Transverse colon (tissue), 4 donors: ENCODE data around the gene LDLRAD4. TPM values are rescaled to one million over a fixed set of nuclear protein-coding genes. Genes with fewer than 3 reads are reported as not detected.

Experiments used
- DNase-seq: peaks from one replicate; pipeline ENCODE4 v3.0.0-alpha.2; 2019
- H3K27ac ChIP-seq, 4 donors: fragments of 200-600 bp; sonication (generic); 2 replicates each; pipeline ENCODE4 v1.5.1; 2016 to 2018; ENCODE audit warnings: inconsistent platforms in 4 of 4
- H3K27me3 ChIP-seq: fragments of 200-600 bp; sonication (generic); 2 replicates; pipeline ENCODE4 v1.5.1; 2017; ENCODE audit warnings: inconsistent platforms
- H3K36me3 ChIP-seq, 4 donors: fragments of 200-600 bp; sonication (generic); 2 replicates each; pipeline ENCODE4 v1.5.1; 2017 to 2019; ENCODE audit warnings: inconsistent platforms in 4 of 4
- H3K4me1 ChIP-seq, 4 donors: fragments of 200-600 bp; sonication (generic); 2 replicates each; pipeline ENCODE4 v1.5.1; 2017 to 2020; ENCODE audit warnings: inconsistent platforms in 4 of 4
- H3K4me3 ChIP-seq, 4 donors: fragments of 200-600 bp; sonication (generic); 1 replicate in 1 of 4; 2 replicates in 3 of 4; pipeline versions ENCODE4 v1.5.1 to v1.6.1; 2017 to 2019; ENCODE audit warnings: inconsistent platforms in 4 of 4
- H3K9me3 ChIP-seq, 2 donors: fragments of 200-600 bp; sonication (generic); 2 replicates each; pipeline ENCODE4 v1.5.1; 2017 to 2019; ENCODE audit warnings: inconsistent platforms in 2 of 2
- EP300 ChIP-seq: sonication (generic); formaldehyde crosslinking; IDR thresholded peaks from one replicate; pipeline ENCODE4 v1.6.1; 2017; ENCODE audit warnings: antibody characterized with exemption, low read depth
- POLR2A ChIP-seq: fragments of 450-650 bp; IDR thresholded peaks from one replicate; pipeline ENCODE4 v1.6.1; 2016; ENCODE audit warnings: antibody characterized with exemption, mild to moderate bottlenecking, moderate library complexity
- POLR2AphosphoS5 ChIP-seq, 3 donors: sonication (generic); formaldehyde crosslinking; IDR thresholded peaks; one replicate each; pipeline ENCODE4 v1.6.1; 2016; ENCODE audit warnings: antibody characterized with exemption in 3 of 3
- WGBS, 2 donors: methylation state at CpG; one replicate each; pipeline ENCODE4 v1.1.5; 2018; ENCODE audit warnings: low coverage in 1 of 2; 5-methylcytosine and 5-hydroxymethylcytosine counted together
- in situ Hi-C, 4 donors: fragments of 200-750 bp; cut with MboI; loops; one replicate each; pipeline versions ENCODE4 v1.15.0 to v1.15.1; 2017; ENCODE audit warnings: low sequenced_read_pairs in 3 of 4, low pct_ligation_motif_present in 1 of 4, low pct_unique_long_range_greater_than_20kb in 1 of 4
- intact Hi-C: fragments of 100-400 bp; cut with DNase I; formaldehyde crosslinking; loops from one replicate; pipeline ENCODE4 v1.15.1; 2023; ENCODE audit warnings: low total_unique reads
- total RNA-seq, 4 donors: library from RNA; depleted of rRNA; stranded (reverse); fragments of >200 nt; gene quantifications; one replicate each; pipeline ENCODE4 v1.1.0, GENCODE V29; 2016
- TF ChIP-seq, protein P1 (sequence below), 5 experiments: fragments of 200-600 bp in 3 of 5; fragments of 450-650 bp in 2 of 5; sonication (generic) in 3 of 5; IDR thresholded peaks; 1 replicate in 2 of 5; 2 replicates in 3 of 5; pipeline ENCODE4 v1.5.1; 2016 to 2017; ENCODE audit warnings: antibody characterized with exemption in 5 of 5, inconsistent platforms in 3 of 5, mild to moderate bottlenecking in 2 of 5, moderate library complexity in 1 of 5

The LDLRAD4 gene
- total RNA-seq, 4 donors from 2014 or later, result 34.8 to 277 (median 60.6) TPM

DNA sequence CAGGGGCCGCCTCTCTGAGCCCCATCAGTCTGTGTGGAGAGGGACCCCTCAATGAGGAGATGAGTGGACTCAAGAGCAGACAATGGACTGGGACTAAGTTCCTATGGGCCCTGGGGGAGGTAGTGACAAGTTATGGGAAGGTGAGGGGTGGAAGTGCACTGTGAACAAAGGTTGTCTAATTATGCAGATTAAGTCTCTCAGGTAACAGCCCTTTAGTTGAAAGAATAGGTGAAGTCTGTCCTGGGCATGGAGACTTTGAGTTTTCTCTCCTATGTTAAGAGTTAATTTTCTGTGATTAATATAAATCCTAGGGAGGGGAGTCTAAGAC lies 264.0 kb downstream of the LDLRAD4 start:
- Histone ChIP-seq H3K27ac (no peak overlapping the region), H3K4me1 (no peaks in the 10 kb centered on the region), H3K4me3 (no peak overlapping the region), H3K9me3 (no peaks in the 10 kb centered on the region), H3K27me3 (no peaks in the 10 kb centered on the region), H3K36me3 (no peaks in the 10 kb centered on the region)
- TF ChIP-seq POLR2AphosphoS5 (IDR thresholded peaks at IDR 0.05) (no peak), POLR2A (no peak), EP300 (no peak)
- TF ChIP-seq, protein P1, sequence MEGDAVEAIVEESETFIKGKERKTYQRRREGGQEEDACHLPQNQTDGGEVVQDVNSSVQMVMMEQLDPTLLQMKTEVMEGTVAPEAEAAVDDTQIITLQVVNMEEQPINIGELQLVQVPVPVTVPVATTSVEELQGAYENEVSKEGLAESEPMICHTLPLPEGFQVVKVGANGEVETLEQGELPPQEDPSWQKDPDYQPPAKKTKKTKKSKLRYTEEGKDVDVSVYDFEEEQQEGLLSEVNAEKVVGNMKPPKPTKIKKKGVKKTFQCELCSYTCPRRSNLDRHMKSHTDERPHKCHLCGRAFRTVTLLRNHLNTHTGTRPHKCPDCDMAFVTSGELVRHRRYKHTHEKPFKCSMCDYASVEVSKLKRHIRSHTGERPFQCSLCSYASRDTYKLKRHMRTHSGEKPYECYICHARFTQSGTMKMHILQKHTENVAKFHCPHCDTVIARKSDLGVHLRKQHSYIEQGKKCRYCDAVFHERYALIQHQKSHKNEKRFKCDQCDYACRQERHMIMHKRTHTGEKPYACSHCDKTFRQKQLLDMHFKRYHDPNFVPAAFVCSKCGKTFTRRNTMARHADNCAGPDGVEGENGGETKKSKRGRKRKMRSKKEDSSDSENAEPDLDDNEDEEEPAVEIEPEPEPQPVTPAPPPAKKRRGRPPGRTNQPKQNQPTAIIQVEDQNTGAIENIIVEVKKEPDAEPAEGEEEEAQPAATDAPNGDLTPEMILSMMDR (IDR thresholded peaks at IDR 0.05), result no peak
- 89 to 100% methylated on average over 1 of the region's 1 CpG for WGBS, 2 donors
- intact Hi-C loops, result no loop called here
- no peak for DNase-seq
- in situ Hi-C loops, result no loop called here

DNA sequence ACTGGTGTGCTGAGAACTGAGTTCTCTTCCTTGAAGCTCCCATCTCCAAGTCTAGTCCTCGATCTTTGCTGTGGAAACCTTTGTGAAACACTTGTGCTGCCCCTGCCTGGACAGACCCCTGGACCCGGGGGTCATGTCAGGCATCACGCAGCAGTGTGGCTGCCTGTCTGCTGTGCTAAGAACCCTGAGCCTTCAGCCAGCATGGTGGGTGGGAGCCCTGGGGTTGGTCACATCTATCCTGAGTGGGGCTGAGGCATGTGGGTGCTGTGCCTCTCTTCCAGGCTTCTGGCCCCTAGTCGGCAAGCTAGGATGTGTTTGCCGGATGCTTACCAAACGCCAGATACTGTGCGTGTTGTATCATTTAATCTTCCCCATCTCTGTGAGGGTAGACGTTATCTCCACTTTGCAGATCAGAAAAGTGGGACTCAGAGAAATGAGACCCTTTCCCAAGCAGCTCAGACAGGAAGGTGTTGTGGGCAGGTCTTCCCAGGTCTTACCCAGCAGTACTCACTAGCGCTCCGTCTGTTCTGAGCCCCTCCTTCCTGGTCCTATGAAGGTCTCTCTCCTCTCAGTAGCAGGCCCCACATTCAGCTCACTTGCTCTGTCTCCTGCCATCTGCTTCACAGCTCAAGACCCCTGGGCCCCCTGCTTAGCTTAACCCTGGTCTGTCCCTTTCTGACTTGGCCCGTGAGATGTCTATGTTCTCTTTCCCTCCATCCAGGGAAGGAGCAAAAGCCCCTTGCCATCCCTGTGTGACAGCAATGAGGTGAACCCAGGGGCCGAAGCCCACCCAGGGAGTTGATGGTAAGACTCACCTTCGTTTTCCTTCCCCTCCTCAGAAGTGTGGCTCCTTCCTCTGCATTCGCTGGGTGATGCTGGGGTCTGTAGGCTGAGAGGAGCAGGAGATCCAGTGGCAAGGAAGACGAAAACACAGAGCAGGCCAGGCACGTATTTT lies 265.0 kb downstream of the LDLRAD4 start:
- H3K27me3 ChIP-seq, result no peaks in the 10 kb centered on the region
- no peaks in the 10 kb centered on the region for H3K4me1 ChIP-seq
- H3K9me3 ChIP-seq, result no peaks in the 10 kb centered on the region
- H3K27ac ChIP-seq, result no peak overlapping the region
- in situ Hi-C loops (no loop called here), intact Hi-C loops (no loop called here)
- H3K36me3 ChIP-seq, result no peaks in the 10 kb centered on the region
- no peak overlapping the region for H3K4me3 ChIP-seq
- TF ChIP-seq POLR2A, result no peak
- no peak for TF ChIP-seq POLR2AphosphoS5 (IDR thresholded peaks at IDR 0.05)
- no peak for TF ChIP-seq EP300
- TF ChIP-seq, protein P1 (IDR thresholded peaks at IDR 0.05), result no peak
- no peak for DNase-seq
- 91% methylated on average over 16 of the region's 16 CpGs; no CpG with 5 or more reads in 1 of the 2 donors for WGBS, 2 donors

DNA sequence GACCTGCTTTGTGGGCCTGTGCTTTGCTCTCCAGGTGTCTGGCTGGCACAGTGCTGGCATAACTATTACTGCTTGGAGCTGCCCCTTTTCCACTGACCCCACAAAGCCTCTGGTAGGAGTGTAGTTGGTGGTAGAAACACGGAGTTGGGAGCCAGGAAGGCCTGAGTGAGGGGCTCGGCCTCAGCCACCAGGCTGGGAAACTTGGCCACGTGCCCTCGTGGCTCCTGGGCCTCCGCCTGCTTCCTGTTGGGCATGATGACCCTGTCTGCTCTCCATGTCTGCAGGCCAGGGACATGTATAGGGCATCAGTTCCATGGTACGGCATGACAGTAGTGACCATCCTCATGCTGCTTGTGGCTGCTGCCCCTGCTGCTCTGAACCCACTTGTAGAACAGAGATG lies 266.6 kb downstream of the LDLRAD4 start:
- Histone ChIP-seq H3K27ac (no peak overlapping the region), H3K36me3 (no peaks in the 10 kb centered on the region), H3K4me3 (no peak overlapping the region), H3K4me1 (no peaks in the 10 kb centered on the region), H3K9me3 (no peaks in the 10 kb centered on the region), H3K27me3 (no peaks in the 10 kb centered on the region)
- intact Hi-C loops, result no loop called here
- in situ Hi-C loops, result no loop called here
- 77% methylated on average over 6 of the region's 6 CpGs; no CpG with 5 or more reads in 1 of the 2 donors for WGBS, 2 donors
- TF ChIP-seq POLR2A (no peak), EP300 (no peak), POLR2AphosphoS5 (IDR thresholded peaks at IDR 0.05) (no peak)
- TF ChIP-seq, protein P1 (IDR thresholded peaks at IDR 0.05), result no peak
- no peak for DNase-seq

DNA sequence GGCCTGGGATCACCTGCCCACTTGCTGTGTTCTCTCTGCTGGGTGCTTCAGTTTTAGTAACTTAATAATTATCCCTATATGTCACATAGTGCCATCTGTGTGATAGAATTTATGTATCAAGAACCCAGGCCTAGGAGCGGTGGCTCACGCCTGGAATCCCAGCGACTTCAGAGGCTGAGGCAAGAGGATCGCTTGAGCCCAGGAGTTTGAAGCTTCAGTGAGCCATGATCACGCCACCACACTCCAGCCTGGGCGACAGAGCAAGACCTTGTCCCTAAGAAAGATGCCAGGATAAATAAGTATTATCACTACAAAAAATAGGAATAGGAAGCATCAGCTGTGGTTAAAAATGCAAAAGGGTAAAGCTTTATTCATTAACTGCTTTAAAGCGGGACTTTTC lies 267.0 kb downstream of the LDLRAD4 start:
- Histone ChIP-seq H3K27ac (no peak overlapping the region), H3K9me3 (no peaks in the 10 kb centered on the region), H3K4me1 (no peaks in the 10 kb centered on the region), H3K4me3 (no peak overlapping the region), H3K36me3 (no peaks in the 10 kb centered on the region), H3K27me3 (no peaks in the 10 kb centered on the region)
- intact Hi-C loops (no loop called here), in situ Hi-C loops (no loop called here)
- WGBS, 2 donors, result 90 to 96% methylated on average over 1 to 7 of the region's 7 CpGs
- no peak for DNase-seq
- TF ChIP-seq, protein P1 (IDR thresholded peaks at IDR 0.05), result no peak
- TF ChIP-seq EP300 (no peak), POLR2A (no peak), POLR2AphosphoS5 (IDR thresholded peaks at IDR 0.05) (no peak)
